ENCODE data around the gene DAZAP1.

DNA sequence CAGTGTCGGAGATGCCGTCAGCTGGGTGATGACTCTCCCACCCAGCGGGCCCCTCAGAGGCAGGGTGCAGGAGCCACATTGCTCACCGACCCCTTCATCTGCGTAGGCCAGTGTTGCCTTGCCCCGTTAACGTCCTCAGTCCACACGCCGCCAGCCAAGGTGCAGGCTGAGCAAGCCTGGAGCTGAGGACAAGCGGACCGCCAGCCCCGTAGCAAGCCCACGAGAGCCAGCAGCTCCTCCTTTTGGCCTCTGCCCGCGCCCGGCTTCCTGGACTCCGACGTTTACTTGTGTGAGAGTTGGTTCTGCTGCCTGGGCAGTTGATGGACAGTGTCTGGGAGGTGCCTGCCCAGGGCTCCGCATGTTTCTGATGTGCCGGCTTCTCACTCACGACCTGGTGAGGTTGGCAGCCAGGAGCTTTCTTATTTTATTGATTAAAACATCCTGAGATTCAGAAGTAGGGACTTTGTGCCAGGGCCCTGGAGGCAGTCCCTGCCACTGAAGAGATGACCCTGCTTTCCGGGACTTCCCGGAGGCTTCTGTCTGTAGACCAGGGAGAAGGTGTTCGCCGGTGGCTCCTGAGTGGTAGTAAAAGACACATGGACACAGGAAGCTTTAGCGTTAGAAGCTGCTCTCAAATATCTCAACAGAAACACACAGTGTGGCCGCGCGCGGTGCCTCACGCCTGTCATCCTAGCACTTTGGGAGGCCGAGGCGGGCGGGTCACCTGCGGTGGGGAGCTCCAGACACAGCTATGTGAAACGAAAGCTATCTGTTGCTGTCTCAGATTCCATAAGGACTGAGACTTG lies 5.8 kb downstream of the DAZAP1 start:
- TF ChIP-seq, protein P1, sequence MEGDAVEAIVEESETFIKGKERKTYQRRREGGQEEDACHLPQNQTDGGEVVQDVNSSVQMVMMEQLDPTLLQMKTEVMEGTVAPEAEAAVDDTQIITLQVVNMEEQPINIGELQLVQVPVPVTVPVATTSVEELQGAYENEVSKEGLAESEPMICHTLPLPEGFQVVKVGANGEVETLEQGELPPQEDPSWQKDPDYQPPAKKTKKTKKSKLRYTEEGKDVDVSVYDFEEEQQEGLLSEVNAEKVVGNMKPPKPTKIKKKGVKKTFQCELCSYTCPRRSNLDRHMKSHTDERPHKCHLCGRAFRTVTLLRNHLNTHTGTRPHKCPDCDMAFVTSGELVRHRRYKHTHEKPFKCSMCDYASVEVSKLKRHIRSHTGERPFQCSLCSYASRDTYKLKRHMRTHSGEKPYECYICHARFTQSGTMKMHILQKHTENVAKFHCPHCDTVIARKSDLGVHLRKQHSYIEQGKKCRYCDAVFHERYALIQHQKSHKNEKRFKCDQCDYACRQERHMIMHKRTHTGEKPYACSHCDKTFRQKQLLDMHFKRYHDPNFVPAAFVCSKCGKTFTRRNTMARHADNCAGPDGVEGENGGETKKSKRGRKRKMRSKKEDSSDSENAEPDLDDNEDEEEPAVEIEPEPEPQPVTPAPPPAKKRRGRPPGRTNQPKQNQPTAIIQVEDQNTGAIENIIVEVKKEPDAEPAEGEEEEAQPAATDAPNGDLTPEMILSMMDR (IDR thresholded peaks at IDR 0.05), result no peak
- TF ChIP-seq POLR2A (IDR thresholded peaks at IDR 0.05) (no peak), EP300 (IDR thresholded peaks at IDR 0.05) (no peak)
